CD8-positive, alpha-beta memory T cell (primary cell): ENCODE data around the gene WDR82. TPM values are rescaled to one million over a fixed set of nuclear protein-coding genes. Genes with fewer than 3 reads are reported as not detected.

Source experiments
- CTCF ChIA-PET: fragments of 350-600 bp; sonication (Branson Sonifier 250); formaldehyde crosslinking; loops from one replicate; lab custom pipeline; 2021; ENCODE audit warnings: antibody characterized with exemption; lab: Charles Lee
- POLR2A ChIA-PET: fragments of 350-600 bp; sonication (Branson Sonifier 250); formaldehyde crosslinking; loops from one replicate; lab custom pipeline; 2021; ENCODE audit warnings: antibody characterized with exemption; lab: Charles Lee
- DNase-seq, 5 donors: peaks; one replicate each; pipeline versions ENCODE4 v3.0.0 to v3.0.0-alpha.2; 2020 to 2022; ENCODE audit warnings: mixed read lengths in 1 of 5
- H3K27ac ChIP-seq: one replicate; pipeline ENCODE4 v1.7.0; 2013; ENCODE audit warnings: low read depth, mild to moderate bottlenecking, low read length, moderate library complexity
- H3K27me3 ChIP-seq: 2 replicates; pipeline ENCODE4 v1.7.0; 2013; ENCODE audit warnings: low read length, mild to moderate bottlenecking; ENCODE audit not compliant: insufficient read depth, poor library complexity, severe bottlenecking
- H3K36me3 ChIP-seq: 2 replicates; pipeline ENCODE4 v1.7.0; 2013; ENCODE audit warnings: mild to moderate bottlenecking, low read length, moderate library complexity; ENCODE audit not compliant: insufficient read depth
- H3K4me1 ChIP-seq: 2 replicates; pipeline ENCODE4 v1.7.0; 2013; ENCODE audit warnings: mild to moderate bottlenecking, low read length, moderate library complexity; ENCODE audit not compliant: insufficient read depth
- H3K4me3 ChIP-seq: 2 replicates; pipeline ENCODE4 v1.7.0; 2013; ENCODE audit warnings: mild to moderate bottlenecking, low read length
- H3K9me3 ChIP-seq: 2 replicates; pipeline ENCODE4 v1.7.0; 2013; ENCODE audit warnings: mild to moderate bottlenecking, low read length
- H3K27ac Mint-ChIP-seq, 8 donors: one replicate each; pipeline ENCODE4 v1.8.0; 2020 to 2021; ENCODE audit warnings: mixed read lengths in 8 of 8, mild to moderate bottlenecking in 6 of 8, inconsistent platforms in 3 of 8, moderate library complexity in 3 of 8
- H3K27me3 Mint-ChIP-seq, 2 donors: one replicate each; pipeline ENCODE4 v1.8.0; 2020 to 2021; ENCODE audit warnings: mixed read lengths in 2 of 2, mild to moderate bottlenecking in 1 of 2, moderate library complexity in 1 of 2
- H3K36me3 Mint-ChIP-seq, 3 donors: one replicate each; pipeline ENCODE4 v1.8.0; 2020 to 2021; ENCODE audit warnings: mixed read lengths in 3 of 3, inconsistent platforms in 1 of 3, mild to moderate bottlenecking in 1 of 3
- H3K4me1 Mint-ChIP-seq, 3 donors: one replicate each; pipeline ENCODE4 v1.8.0; 2020 to 2021; ENCODE audit warnings: mixed read lengths in 3 of 3, inconsistent platforms in 1 of 3, mild to moderate bottlenecking in 1 of 3
- H3K4me3 Mint-ChIP-seq, 7 donors: one replicate each; pipeline ENCODE4 v1.8.0; 2020 to 2021; ENCODE audit warnings: mixed read lengths in 7 of 7, mild to moderate bottlenecking in 6 of 7, moderate library complexity in 4 of 7, inconsistent platforms in 2 of 7
- H3K9me3 Mint-ChIP-seq, 5 donors: one replicate each; pipeline ENCODE4 v1.8.0; 2020 to 2022; ENCODE audit warnings: mixed read lengths in 5 of 5, mild to moderate bottlenecking in 3 of 5, moderate library complexity in 2 of 5, inconsistent platforms in 1 of 5
- polyA plus RNA-seq: library from polyadenylated mRNA; unstranded; fragments of 300-500 nt; fragmentation: Illumina TruSeq; gene quantifications from one replicate; pipeline ENCODE4 v1.2.3, GENCODE V29; 2021
- total RNA-seq, 2 experiments: library from RNA; stranded (reverse); gene quantifications; one replicate each; pipeline ENCODE4 v1.2.3, GENCODE V29; 2021

Gene WDR82
- total and polyA plus RNA-seq, 3 experiments from 2014 or later = 133 to 140 (median 133) TPM

DNA sequence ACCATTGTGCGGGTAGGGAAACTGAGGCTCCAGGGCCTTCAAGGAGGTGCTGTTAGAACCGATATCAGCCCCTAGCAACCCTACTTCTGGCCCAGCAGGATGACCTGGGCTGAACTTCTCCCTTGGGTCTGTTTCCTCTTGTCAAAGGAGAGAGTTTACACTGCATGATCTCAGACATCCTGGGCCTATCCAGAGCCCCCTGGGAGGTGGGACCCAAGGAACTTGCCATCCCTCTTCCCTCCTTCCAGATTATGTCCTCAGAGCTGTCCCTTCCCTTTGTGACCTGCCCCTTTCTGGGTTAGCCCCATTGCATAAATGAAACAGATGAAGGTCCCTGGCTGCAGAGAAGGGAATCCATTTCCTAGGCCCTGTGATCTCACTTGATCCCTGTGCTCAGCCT lies 25.4 kb upstream of the WDR82 start:
- H3K27ac Mint-ChIP-seq = peak overlapping the region in 2 of 8 donors; percentile 33 to 64
- H3K27me3 ChIP-seq = no peaks in the 10 kb centered on the region
- H3K4me1 Mint-ChIP-seq = peaks cover 27 to 37% (median 29%) of the 10 kb centered on the region in 3 donors
- H3K27ac ChIP-seq = no peak overlapping the region
- H3K4me3 Mint-ChIP-seq = no peak overlapping the region
- H3K9me3 Mint-ChIP-seq = no peaks in the 10 kb centered on the region
- CTCF ChIA-PET = no interaction called here
- H3K4me1 ChIP-seq = peaks cover 20% of the 10 kb centered on the region
- peaks cover 0 to 8% (median 0%) of the 10 kb centered on the region in 3 donors for H3K36me3 Mint-ChIP-seq
- no peaks in the 10 kb centered on the region for H3K27me3 Mint-ChIP-seq
- no peaks in the 10 kb centered on the region for H3K36me3 ChIP-seq
- POLR2A ChIA-PET = no interaction called here
- no peaks in the 10 kb centered on the region for H3K9me3 ChIP-seq
- DNase-seq = no peak
- H3K4me3 ChIP-seq = no peak overlapping the region

DNA sequence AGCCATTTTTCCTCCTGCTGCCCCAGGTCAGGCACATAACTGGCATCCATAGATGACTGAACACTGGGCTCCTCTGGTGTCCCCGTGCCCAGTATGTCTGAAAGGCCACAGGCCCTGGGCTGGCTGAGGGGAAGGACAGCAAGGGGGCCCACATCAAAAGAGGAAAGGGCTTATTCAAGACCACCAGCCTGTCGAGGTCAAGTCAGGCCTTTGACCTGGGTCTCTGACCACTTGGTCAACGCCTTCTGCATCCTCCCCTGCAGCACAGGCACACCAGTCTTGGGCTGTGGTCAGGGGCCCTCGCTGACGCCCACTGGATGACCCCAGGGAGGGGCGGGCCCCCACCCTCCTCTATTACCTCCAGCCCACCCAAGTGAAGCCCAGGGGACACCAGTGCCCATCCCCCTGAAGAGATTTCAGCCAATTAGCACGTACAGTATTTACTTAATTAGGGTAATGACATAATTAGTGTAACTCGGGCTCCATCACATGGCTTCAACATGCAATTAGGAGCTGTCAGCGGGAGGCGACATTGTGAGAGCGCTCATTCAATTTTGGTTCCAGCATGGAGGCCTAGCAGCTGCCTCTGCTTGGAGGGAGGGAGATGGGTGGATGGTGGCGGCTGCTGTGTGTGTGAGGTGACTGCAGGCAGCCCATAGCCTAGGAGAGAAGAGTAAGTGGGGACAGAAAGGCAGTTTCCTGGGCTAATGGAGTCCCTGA lies 24.1 kb upstream of the WDR82 start:
- no peaks in the 10 kb centered on the region for H3K27me3 ChIP-seq
- H3K4me1 Mint-ChIP-seq = peaks cover 18 to 28% (median 20%) of the 10 kb centered on the region in 3 donors
- no peak overlapping the region for H3K4me3 Mint-ChIP-seq
- H3K9me3 Mint-ChIP-seq = no peaks in the 10 kb centered on the region
- H3K4me3 ChIP-seq = no peak overlapping the region
- H3K27ac Mint-ChIP-seq = peak overlapping the region in 1 of 8 donors; percentile 4
- peaks cover 13% of the 10 kb centered on the region for H3K4me1 ChIP-seq
- H3K9me3 ChIP-seq = no peaks in the 10 kb centered on the region
- no peak overlapping the region for H3K27ac ChIP-seq
- CTCF ChIA-PET = no interaction called here
- POLR2A ChIA-PET = interaction anchor here (0.7 kb wide), 1 partner anchor 57 kb away, joined by 8 read pairs; no protein-coding TSS in a partner anchor
- H3K36me3 ChIP-seq = no peaks in the 10 kb centered on the region
- no peak for DNase-seq
- H3K27me3 Mint-ChIP-seq = no peaks in the 10 kb centered on the region
- peaks cover 0 to 7% (median 0%) of the 10 kb centered on the region in 3 donors for H3K36me3 Mint-ChIP-seq

DNA sequence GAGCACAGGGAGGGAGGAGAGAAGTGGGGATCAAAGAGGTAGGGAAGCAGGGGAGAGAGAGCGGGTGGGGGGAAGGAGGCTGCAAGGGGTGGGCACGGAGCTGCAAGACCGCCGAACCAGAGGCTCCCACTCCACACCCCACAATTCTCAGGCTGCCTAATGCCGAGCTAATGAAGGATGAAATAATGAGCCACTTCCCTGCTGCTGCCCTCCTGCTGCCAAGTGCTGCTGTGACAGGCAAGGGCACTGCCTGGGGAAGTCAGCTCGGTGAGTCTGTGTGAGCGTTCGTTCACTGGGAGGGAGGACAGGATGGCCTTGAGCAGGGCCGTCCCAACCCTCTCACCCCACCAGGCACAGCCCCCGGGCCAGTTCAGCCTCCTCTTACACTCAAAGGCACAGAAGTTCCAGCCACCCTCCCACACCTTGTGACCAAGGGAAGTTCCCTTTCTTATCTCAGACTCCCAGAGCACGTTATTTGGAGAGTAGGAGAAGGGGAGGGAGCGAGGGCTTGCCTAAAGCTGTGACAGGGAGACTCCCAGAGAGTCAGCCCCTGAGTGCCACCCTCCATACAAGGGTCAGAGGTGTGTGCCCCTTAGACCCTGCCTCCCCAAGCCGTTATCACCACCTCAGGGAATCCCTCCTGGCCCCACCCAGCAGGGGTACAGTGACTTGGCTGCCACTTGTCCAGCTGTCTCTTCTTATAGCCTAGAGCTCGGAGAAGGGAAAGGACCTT lies 21.6 kb upstream of the WDR82 start:
- Histone ChIP-seq H3K4me1 (no peaks in the 10 kb centered on the region), H3K36me3 (no peaks in the 10 kb centered on the region), H3K9me3 (no peaks in the 10 kb centered on the region), H3K27me3 (no peaks in the 10 kb centered on the region), H3K4me3 (no peak overlapping the region), H3K27ac (peak overlapping the region; percentile 54)
- CTCF ChIA-PET = interaction anchor here (0.9 kb wide), 2 partner anchors 11 to 36 kb away, joined by 3 read pairs; no protein-coding TSS in a partner anchor
- peak overlapping the region in 2 of 8 donors; percentile 86 to 90 for H3K27ac Mint-ChIP-seq
- H3K36me3 Mint-ChIP-seq = peaks cover 0 to 15% (median 0%) of the 10 kb centered on the region in 3 donors
- no peaks in the 10 kb centered on the region for H3K27me3 Mint-ChIP-seq
- H3K4me3 Mint-ChIP-seq = no peak overlapping the region
- H3K9me3 Mint-ChIP-seq = no peaks in the 10 kb centered on the region
- DNase-seq = no peak
- POLR2A ChIA-PET = no interaction called here
- H3K4me1 Mint-ChIP-seq = peaks cover 0 to 8% (median 4%) of the 10 kb centered on the region in 3 donors

DNA sequence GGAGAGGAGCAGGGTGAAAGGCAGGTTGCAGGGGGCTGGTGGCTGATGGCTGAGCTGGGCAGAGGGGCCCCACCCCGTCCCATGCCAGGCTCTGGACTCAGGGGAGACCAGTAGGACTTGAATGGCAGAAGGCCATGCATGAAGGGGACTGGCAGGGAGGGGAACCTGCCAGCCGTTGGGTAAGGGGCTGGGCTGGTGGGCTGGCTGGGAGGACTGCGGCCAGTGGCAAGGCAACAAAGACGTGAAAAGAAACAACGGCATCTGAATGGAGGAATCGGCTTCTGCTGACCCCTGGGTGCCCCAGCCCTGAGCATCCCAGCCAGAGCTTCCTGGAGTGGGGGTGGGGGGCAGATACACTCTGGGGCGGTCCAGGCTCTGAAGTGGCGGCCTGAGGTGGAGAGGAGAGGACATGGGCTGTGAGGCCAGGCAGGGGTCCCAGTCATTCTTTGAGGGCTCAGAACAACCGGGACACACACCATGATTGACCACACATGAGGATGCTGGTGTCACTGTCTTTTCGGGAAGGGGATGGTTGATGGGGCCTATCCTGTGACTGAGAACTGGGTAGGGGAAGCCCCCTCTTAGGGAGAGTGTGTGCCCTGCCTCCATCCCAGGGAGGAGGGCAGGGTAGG lies 20.9 kb upstream of the WDR82 start:
- H3K4me3 ChIP-seq = no peak overlapping the region
- peak overlapping the region in 2 of 8 donors; percentile 86 to 90 for H3K27ac Mint-ChIP-seq
- no peaks in the 10 kb centered on the region for H3K9me3 Mint-ChIP-seq
- H3K27ac ChIP-seq = peak overlapping the region; percentile 54
- H3K9me3 ChIP-seq = no peaks in the 10 kb centered on the region
- H3K27me3 ChIP-seq = no peaks in the 10 kb centered on the region
- H3K4me1 ChIP-seq = no peaks in the 10 kb centered on the region
- H3K27me3 Mint-ChIP-seq = no peaks in the 10 kb centered on the region
- peaks cover 0 to 22% (median 0%) of the 10 kb centered on the region in 3 donors for H3K36me3 Mint-ChIP-seq
- no peak overlapping the region for H3K4me3 Mint-ChIP-seq
- H3K36me3 ChIP-seq = no peaks in the 10 kb centered on the region
- DNase-seq = no peak
- peaks cover 0 to 13% (median 4%) of the 10 kb centered on the region in 3 donors for H3K4me1 Mint-ChIP-seq
- CTCF ChIA-PET = interaction anchor here (0.9 kb wide), 1 partner anchor 11 kb away, joined by 3 read pairs; no protein-coding TSS in a partner anchor
- POLR2A ChIA-PET = no interaction called here

DNA sequence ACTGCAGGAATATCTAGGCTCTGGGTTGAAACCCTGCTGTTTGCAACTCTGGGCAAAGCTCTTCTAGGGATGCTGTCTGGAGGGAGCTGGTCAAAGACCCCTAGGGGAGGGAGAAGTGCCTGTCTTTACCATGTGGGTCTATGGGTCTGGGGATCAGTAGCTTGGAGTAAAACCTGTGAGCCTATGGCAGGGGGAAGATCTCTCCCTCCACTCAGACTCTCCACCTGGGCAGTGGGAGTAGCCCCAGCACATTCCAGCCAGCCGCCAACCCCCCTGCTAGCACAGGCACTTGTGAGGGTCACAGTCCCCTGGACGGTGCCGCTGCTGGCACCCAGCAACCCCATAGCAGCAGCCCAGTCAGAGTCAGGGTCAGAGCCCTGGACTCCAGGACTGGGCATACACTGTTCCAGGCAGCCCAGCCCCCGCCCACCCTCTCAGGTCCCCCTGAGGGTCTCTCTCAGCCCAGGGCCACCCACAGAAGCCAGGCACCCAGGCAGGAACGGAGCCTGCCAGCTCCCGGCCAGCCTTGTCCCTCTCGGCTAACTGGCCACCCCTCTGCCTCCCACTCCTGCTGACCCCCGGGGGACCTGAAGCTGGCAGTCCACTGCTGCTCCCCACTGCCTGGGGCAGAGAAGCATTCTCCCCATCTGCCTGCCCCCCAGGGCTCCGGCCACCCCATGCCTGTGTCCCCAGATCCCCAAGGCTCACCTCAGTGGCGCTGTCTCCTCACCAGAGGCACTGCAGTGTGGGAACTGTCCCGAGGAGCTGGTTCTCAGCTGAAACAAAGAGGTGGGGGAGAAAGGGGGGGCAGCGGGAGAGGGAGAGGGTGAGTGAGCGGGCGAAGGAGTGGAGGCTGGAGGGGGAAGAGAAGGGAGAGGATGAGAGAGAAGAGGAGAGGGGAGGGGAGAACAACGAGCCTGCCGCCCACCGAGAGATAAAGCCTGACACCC lies 20.0 kb upstream of the WDR82 start:
- Mint-ChIP-seq H3K27ac (no peak overlapping the region), H3K9me3 (no peaks in the 10 kb centered on the region), H3K4me1 (peaks cover 0 to 13% (median 4%) of the 10 kb centered on the region in 3 donors), H3K27me3 (no peaks in the 10 kb centered on the region), H3K4me3 (no peak overlapping the region), H3K36me3 (peaks cover 0 to 26% (median 0%) of the 10 kb centered on the region in 3 donors)
- POLR2A ChIA-PET = no interaction called here
- Histone ChIP-seq H3K4me1 (no peaks in the 10 kb centered on the region), H3K9me3 (no peaks in the 10 kb centered on the region), H3K36me3 (peaks cover 6% of the 10 kb centered on the region), H3K27me3 (no peaks in the 10 kb centered on the region), H3K27ac (peak overlapping the region; percentile 24), H3K4me3 (no peak overlapping the region)
- no peak for DNase-seq
- CTCF ChIA-PET = interaction anchor here (0.7 kb wide), 1 partner anchor 30 kb away, joined by 3 read pairs; no protein-coding TSS in a partner anchor

DNA sequence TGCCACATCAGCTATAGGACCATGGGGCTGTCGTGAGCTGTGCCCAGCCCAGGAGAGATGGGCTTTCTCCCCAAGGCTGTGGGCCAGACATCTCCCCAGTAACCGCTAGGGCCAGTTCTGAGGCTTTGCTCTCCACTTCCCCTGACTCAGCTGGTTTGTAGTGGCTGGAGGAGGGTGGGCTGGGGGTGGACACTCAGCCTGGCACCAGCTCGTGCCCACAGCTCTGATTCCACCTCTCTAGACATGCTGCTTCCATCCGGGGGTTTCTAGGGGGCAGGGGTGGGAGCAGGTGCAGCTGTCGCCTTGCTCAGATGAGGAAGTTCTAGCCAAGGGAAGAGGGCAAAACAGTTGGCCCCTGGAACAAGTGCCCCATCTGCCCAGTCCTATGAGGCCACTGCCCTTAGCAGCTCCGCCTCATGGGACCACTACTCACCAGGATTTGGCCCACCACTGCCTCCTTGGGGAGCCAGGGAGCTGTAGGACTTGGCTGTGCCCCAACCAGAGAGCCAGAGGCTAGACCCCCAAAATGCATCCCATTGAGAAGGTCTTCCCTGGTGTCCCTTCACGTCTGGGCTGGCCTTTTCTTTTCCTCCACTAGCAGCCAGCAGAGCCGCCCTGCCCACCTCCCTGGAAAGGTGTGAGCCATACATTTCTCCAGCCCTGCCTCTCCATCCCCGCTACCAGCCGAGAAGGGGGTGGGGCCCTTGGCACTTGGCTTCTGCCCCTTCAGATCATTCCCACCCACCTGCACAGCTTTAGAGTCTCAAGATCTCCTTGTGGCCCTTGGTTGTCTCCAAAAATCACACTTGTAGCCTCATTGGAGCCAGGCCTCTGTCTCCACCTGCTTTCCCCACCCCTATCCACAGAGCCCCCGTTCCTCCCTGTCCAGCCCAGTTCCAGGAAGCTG lies 19.0 kb upstream of the WDR82 start:
- H3K36me3 Mint-ChIP-seq = peaks cover 0 to 35% (median 0%) of the 10 kb centered on the region in 3 donors
- no peak overlapping the region for H3K4me3 Mint-ChIP-seq
- ChIA-PET CTCF (interaction anchor here (0.7 to 1.6 kb wide), 5 partner anchors 20 to 149 kb away, joined by 3 to 7 read pairs (median 3); no protein-coding TSS in a partner anchor), POLR2A (no interaction called here)
- H3K4me1 Mint-ChIP-seq = peaks cover 0 to 13% (median 2%) of the 10 kb centered on the region in 3 donors
- no peaks in the 10 kb centered on the region for H3K9me3 Mint-ChIP-seq
- H3K36me3 ChIP-seq = peaks cover 14% of the 10 kb centered on the region
- no peaks in the 10 kb centered on the region for H3K9me3 ChIP-seq
- H3K27me3 Mint-ChIP-seq = no peaks in the 10 kb centered on the region
- H3K4me3 ChIP-seq = no peak overlapping the region
- no peak for DNase-seq
- no peak overlapping the region for H3K27ac ChIP-seq
- H3K4me1 ChIP-seq = no peaks in the 10 kb centered on the region
- peak overlapping the region in 1 of 8 donors; percentile 46 for H3K27ac Mint-ChIP-seq
- no peaks in the 10 kb centered on the region for H3K27me3 ChIP-seq
